ENCODE measurements around the gene ASPHD1.
"Not testable (repeated sequence)": the region's sequence is repeated elsewhere in the genome, so short reads cannot be mapped to it uniquely, and the experiment has no call there.

The ASPHD1 gene

GRCh38 chr16:29908719-29909220 is 8.5 kb downstream of the ASPHD1 start:
- DNase-seq, result no peak

GRCh38 chr16:29909391-29909790 is 9.1 kb downstream of the ASPHD1 start:
- DNase-seq, result no peak

DNA sequence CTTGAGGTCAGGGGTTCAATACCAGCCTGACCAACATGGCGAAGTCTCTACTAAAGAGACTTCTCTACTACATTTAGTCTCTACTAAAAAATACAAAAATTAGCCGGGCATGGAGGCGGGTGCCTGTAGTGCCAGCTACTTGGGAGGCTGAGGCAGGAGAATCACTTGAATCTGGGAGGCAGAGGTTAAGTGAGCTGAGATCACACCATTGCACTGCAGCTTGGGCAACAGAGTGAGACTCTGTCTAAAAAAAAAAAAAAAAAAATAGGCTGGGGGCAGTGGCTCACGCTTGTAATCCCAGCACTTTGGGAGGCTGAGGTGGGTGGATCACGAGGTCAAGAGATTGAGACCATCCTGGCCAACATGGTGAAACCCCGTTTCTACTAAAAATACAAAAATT is 9.6 kb downstream of the ASPHD1 start:
- not testable (repeated sequence) for DNase-seq

- no peak for DNase-seq
These were observed 10.8 kb downstream of the ASPHD1 start for GRCh38 chr16:29910819-29911675.

GRCh38 chr16:29911676-29912010 is 11.4 kb downstream of the ASPHD1 start:
- DNase-seq, result no peak

- DNase-seq, result no peak
These were observed 11.8 kb downstream of the ASPHD1 start for GRCh38 chr16:29912087-29912486.

GRCh38 chr16:29913514-29913913 is 13.2 kb downstream of the ASPHD1 start:
- no peak for DNase-seq

GRCh38 chr16:29915590-29916247 is 15.4 kb downstream of the ASPHD1 start:
- DNase-seq, result no peak

DNA sequence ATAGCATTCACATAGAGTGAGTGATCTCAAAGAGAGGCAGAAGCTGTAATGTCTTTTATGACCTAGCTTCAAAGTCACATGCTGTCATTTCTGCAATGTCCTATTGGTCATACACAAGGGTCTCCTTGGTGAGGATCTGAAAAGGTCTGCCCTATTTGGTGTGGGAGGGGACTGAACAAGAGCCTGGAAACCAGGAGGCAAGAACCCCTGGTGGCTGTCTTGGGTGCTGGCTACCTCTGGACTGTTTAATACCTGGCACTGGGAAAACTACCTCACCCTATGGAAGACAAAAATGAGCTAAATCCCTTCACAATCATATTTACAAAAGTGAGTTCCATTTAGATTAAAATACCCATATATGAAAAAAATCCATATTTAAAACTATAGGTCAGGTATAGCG is 16.7 kb downstream of the ASPHD1 start:
- DNase-seq, result no peak

- no peak for DNase-seq
These were observed 20.2 kb downstream of the ASPHD1 start for GRCh38 chr16:29920288-29921033.

- no peak for DNase-seq
These were observed 20.7 kb downstream of the ASPHD1 start for GRCh38 chr16:29921034-29921385.

- no peak for DNase-seq
These were observed 22.0 kb downstream of the ASPHD1 start for GRCh38 chr16:29922326-29922725.

- DNase-seq, result no peak
These were observed 22.8 kb downstream of the ASPHD1 start for GRCh38 chr16:29922986-29923501.

DNA sequence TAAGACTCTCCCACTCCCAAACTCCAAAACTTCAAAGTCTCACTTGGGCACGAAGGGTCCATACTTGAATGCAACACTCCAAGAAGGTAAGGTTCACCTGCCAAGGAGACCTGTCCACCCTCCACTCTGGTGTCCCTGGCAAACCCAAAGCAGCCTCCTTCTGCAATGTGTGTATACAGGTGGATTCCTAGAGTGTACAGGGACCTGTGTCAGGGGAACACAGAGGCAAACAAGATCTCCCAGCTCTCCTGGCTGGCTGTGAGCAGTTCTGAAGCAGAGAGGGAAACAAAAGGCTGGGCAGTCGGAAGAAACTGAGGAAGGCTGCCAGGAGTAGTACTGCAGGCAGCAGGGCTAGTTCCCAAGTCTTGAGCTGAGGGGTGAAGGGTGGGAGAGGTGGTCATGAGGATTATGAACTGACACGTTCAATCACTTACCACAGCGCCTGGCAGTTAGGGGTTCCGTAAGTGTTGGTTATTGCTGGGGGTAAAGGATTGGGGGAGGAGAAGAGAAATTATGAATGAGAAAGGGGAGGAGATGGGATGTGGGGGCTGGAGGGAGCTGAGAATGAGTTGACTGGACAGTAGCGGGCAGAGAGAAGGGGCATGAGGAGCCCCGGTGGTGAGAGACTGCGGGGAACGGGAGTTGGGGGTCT is 24.9 kb downstream of the ASPHD1 start:
- no peak for DNase-seq

- peak; percentile 63 for DNase-seq
These were observed 25.8 kb downstream of the ASPHD1 start, which contains the start of gene KCTD13 for GRCh38 chr16:29925781-29926710. Gene KCTD13 (minus strand): TSS chr16:29926226. CDS start chr16:29926033, 193 bp downstream.

DNA sequence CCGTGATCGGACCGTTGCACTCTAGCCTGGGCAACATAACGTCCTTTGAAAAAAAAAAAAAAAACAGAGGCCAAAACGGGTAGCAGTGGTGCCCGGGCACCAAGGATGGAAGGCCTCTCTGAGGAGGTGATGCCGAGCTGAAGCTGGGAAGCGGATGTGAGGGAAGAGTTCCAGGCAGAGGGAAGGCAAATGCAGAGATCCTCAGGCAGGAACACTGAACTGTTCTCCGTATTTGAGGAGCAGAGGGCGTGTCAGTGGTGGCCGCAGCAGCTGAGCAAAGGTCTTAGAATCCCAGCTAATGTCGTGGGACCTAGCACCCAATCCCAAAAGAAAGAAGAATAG is 26.4 kb downstream of the ASPHD1 start:
- no peak for DNase-seq

DNA sequence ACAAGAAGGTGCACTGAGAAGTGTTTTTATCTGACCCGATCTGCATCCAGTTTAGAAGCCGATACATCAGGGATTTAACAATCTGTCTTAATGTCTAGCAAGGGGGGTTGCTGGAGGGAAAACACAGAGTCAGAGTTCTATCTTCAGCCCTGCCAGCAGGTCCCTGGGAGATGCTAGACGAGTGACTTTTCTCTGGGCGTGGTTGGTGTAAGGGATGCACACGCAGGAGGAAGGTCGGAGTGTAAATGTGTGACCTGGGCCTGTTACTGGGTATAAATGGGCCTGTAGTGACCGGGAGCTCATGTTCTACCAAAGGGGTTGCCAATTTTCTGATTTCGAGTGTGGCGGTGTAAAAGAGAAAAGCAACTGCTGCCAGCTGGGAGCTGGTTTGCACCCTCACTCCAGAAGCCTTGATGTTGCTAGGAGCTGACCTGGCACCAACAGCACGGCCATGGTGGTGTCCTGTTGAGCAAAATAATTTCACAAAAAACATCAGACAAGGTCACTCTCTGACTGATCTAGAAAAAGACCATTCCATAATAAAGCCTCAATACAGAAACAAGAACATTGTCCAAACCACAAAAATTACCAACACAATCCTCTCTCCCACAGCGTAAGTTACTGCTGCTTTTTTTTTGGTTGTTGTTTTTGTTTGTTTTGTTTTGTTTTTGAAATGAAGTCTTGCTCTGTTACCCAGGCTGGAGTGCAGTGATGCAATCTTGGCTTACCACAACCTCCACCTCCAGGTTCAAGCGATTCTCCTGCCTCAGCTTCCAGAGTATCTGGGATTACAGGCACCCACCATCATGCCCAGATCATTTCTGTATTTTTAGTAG is 27.0 kb downstream of the ASPHD1 start:
- DNase-seq, result no peak

GRCh38 chr16:29931750-29932149 is 31.5 kb downstream of the ASPHD1 start:
- not testable (repeated sequence) for DNase-seq

GRCh38 chr16:29940656-29941055 is 40.4 kb downstream of the ASPHD1 start:
- no peak for DNase-seq

Data from NCI-H2107 (cell line).